GM19023 (cell line): ENCODE results near the gene AP2A2.

ENCODE experiments used
- ATAC-seq: cut with Tn5 transposase; IDR thresholded peaks from one replicate; pipeline ENCODE4 v1.9.1; 2021; ENCODE audit warnings: mild to moderate bottlenecking, moderate library complexity; ENCODE audit not compliant: unreplicated experiment

Gene AP2A2

GRCh38 chr11:924406-925157, 1.1 kb upstream of the AP2A2 start:
- ATAC-seq: no peak

GRCh38 chr11:925158-925495, 543 bp upstream of the AP2A2 start:
- ATAC-seq: no peak

- no peak for ATAC-seq
These were observed 759 bp downstream of the AP2A2 start for GRCh38 chr11:926341-926916.

- ATAC-seq: no peak
These were observed 2.2 kb downstream of the AP2A2 start for GRCh38 chr11:927871-928270.

- no peak for ATAC-seq
These were observed 3.1 kb downstream of the AP2A2 start for GRCh38 chr11:928786-929185.

- ATAC-seq: no peak
These were observed 3.7 kb downstream of the AP2A2 start for GRCh38 chr11:929405-929804.

- ATAC-seq: no peak
These were observed 5.7 kb downstream of the AP2A2 start for GRCh38 chr11:931385-931784.

GRCh38 chr11:932435-932834, 6.8 kb downstream of the AP2A2 start:
- no peak for ATAC-seq

- no peak for ATAC-seq
These were observed 7.6 kb downstream of the AP2A2 start for GRCh38 chr11:933142-933851.

GRCh38 chr11:933936-934335, 8.3 kb downstream of the AP2A2 start:
- ATAC-seq: no peak

GRCh38 chr11:934527-934926, 8.9 kb downstream of the AP2A2 start:
- no peak for ATAC-seq

GRCh38 chr11:936199-936598, 10.5 kb downstream of the AP2A2 start:
- ATAC-seq: no peak

GRCh38 chr11:937841-938261, 12.2 kb downstream of the AP2A2 start:
- ATAC-seq: no peak

GRCh38 chr11:940496-941135, 14.9 kb downstream of the AP2A2 start:
- ATAC-seq: no peak

GRCh38 chr11:942823-943222, 17.2 kb downstream of the AP2A2 start:
- no peak for ATAC-seq

- ATAC-seq: no peak
These were observed 19.2 kb downstream of the AP2A2 start for GRCh38 chr11:944711-945470.

GRCh38 chr11:945986-946385, 20.3 kb downstream of the AP2A2 start:
- no peak for ATAC-seq

- no peak for ATAC-seq
These were observed 22.1 kb downstream of the AP2A2 start for GRCh38 chr11:947744-948143.

- no peak for ATAC-seq
These were observed 25.8 kb downstream of the AP2A2 start for GRCh38 chr11:951507-951906.

- no peak for ATAC-seq
These were observed 27.0 kb downstream of the AP2A2 start for GRCh38 chr11:952406-953385.
